Measurements from ENCODE around the gene SLC49A4.

DNA sequence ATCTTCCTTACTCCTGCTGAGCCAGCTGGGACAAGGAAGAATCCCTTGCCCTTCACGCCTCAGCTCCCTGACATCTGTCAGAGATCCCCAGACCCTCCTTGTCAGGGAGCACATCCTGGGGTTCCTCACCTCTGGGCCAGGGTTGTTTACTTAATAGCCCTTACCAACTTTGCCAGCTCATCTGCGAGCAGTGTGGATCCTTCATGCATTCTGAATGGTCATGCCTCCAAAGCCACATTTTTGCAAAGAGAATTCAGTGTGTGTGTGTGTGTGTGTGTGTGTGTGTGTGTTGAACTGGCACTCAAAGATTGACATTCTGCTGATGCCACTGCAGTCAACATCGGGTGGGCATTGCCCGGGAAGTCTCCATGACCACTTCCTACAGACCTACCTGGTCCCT lies 112.6 kb downstream of the SLC49A4 start:
- TF ChIP-seq CTCF (IDR thresholded peaks at IDR 0.05) (no peak), POLR2A (IDR thresholded peaks at IDR 0.05) (no peak)

Data from esophagus squamous epithelium (tissue), 4 donors.